DND-41 (cell line): ENCODE data around the gene KNDC1.

Experiments used
- CTCF ChIP-seq: IDR thresholded peaks from 2 replicates; pipeline ENCODE4 v1.5.1; 2012; ENCODE audit warnings: borderline replicate concordance, low read length, moderate library complexity, mild to moderate bottlenecking; ENCODE audit not compliant: poor library complexity, severe bottlenecking; ENCODE audit errors: extremely low read depth
- EZH2 ChIP-seq: IDR thresholded peaks from 3 replicates; pipeline ENCODE4 v1.6.1; 2012; ENCODE audit warnings: borderline replicate concordance, low read depth, mild to moderate bottlenecking, moderate library complexity, low read length, inconsistent platforms; ENCODE audit not compliant: severe bottlenecking

- TF ChIP-seq CTCF, result no peak
- TF ChIP-seq EZH2, result no peak
Measured at GRCh38 chr10:133168617-133169031, 8.6 kb downstream of the KNDC1 start.
